ENCODE data around the gene SGTA. TPM values are rescaled to one million over a fixed set of nuclear protein-coding genes. Genes with fewer than 3 reads are reported as not detected.

The SGTA gene
- total and polyA plus RNA-seq, 2 of the 13 experiments (the other 11 are each of a cell fraction or from before 2014, with no cell fraction given): 43.9 to 47.4 TPM

GRCh38 chr19:2782936-2783780 lies at the start of gene SGTA (continued):
- TF ChIP-seq MATR3 (CRISPR knock-in tag; IDR thresholded peaks at IDR 0.05) (no peak), HCFC1 (IDR thresholded peaks at IDR 0.05; ENCODE audit: low read depth, low read length) (peak; percentile 71), BCL3 (CRISPR knock-in tag; IDR thresholded peaks at IDR 0.05) (peak; percentile 71), ZBTB8A (CRISPR knock-in tag; IDR thresholded peaks at IDR 0.05; ENCODE audit: borderline replicate concordance, low read depth) (no peak), HOXA9 (CRISPR knock-in tag; IDR thresholded peaks at IDR 0.05; ENCODE audit: borderline replicate concordance) (peak; percentile 96; the same call in 1 of the 2 replicates), ZNF431 (CRISPR knock-in tag; IDR thresholded peaks at IDR 0.05; ENCODE audit: borderline replicate concordance, low read depth) (peak; percentile 81; the same call in 1 of the 2 replicates), KIAA2018 (CRISPR knock-in tag; IDR thresholded peaks at IDR 0.05; ENCODE audit: borderline replicate concordance) (peak; percentile 95; the same call in 1 of the 2 replicates), ZNF772 (CRISPR knock-in tag; IDR thresholded peaks at IDR 0.05) (peak; percentile 98), NR0B2 (CRISPR knock-in tag; IDR thresholded peaks at IDR 0.05) (peak; percentile 98), DR1 (CRISPR knock-in tag; IDR thresholded peaks at IDR 0.05) (peak; percentile 63; the same call in 1 of the 2 replicates), ZNF629 (CRISPR knock-in tag; conservative IDR thresholded peaks at IDR 0.05) (peak; percentile 64), MEIS1 (CRISPR knock-in tag; IDR thresholded peaks at IDR 0.05; ENCODE audit: borderline replicate concordance) (peak; percentile 93), ZNF670 (CRISPR knock-in tag; IDR thresholded peaks at IDR 0.05; ENCODE audit: borderline replicate concordance) (peak; percentile 92; the same call in 1 of the 2 replicates), IRX3 (CRISPR knock-in tag; IDR thresholded peaks at IDR 0.05; ENCODE audit: borderline replicate concordance, low read depth) (peak; percentile 91; the same call in 1 of the 2 replicates), RAD51 (IDR thresholded peaks at IDR 0.05; ENCODE audit: borderline replicate concordance) (peak; percentile 98), POLR2AphosphoS2 (IDR thresholded peaks at IDR 0.05; ENCODE audit: low read depth, low read length) (no peak), ZNF605 (CRISPR knock-in tag; IDR thresholded peaks at IDR 0.05) (peak; percentile 86; the same call in 1 of the 2 replicates), REPIN1 (CRISPR knock-in tag; IDR thresholded peaks at IDR 0.05; ENCODE audit: borderline replicate concordance, low read depth) (peak; percentile 88), HNRNPH1 (optimal IDR thresholded peaks at IDR 0.05; ENCODE audit: low read depth, low read length) (no peak)

Measured in HepG2 (cell line).